Endothelial cell (in vitro differentiated cells): Measurements from ENCODE around the gene PROX1. TPM values are rescaled to one million over a fixed set of nuclear protein-coding genes. Genes with fewer than 3 reads are reported as not detected.

ENCODE experiments used
- DNase-seq: peaks from one replicate; pipeline ENCODE4 v3.0.0; 2021; ENCODE audit warnings: low spot score
- H3K27ac Mint-ChIP-seq: one replicate; pipeline ENCODE4 v1.8.0; 2021; ENCODE audit warnings: mixed read lengths, inconsistent platforms; ENCODE audit not compliant: unreplicated experiment
- H3K27me3 Mint-ChIP-seq: one replicate; pipeline ENCODE4 v1.8.0; 2021; ENCODE audit warnings: mild to moderate bottlenecking, moderate library complexity, mixed read lengths, inconsistent platforms; ENCODE audit not compliant: unreplicated experiment
- H3K36me3 Mint-ChIP-seq: one replicate; pipeline ENCODE4 v1.8.0; 2021; ENCODE audit warnings: mild to moderate bottlenecking, low read depth, mixed read lengths, inconsistent platforms; ENCODE audit not compliant: unreplicated experiment
- H3K4me1 Mint-ChIP-seq: one replicate; pipeline ENCODE4 v1.8.0; 2021; ENCODE audit warnings: mild to moderate bottlenecking, mixed read lengths, inconsistent platforms; ENCODE audit not compliant: unreplicated experiment
- H3K4me3 Mint-ChIP-seq: one replicate; pipeline ENCODE4 v1.8.0; 2021; ENCODE audit warnings: mild to moderate bottlenecking, mixed read lengths, inconsistent platforms; ENCODE audit not compliant: unreplicated experiment
- H3K9me3 Mint-ChIP-seq: one replicate; pipeline ENCODE4 v1.8.0; 2021; ENCODE audit warnings: mixed read lengths, inconsistent platforms; ENCODE audit not compliant: unreplicated experiment
- total RNA-seq: library from RNA; stranded (reverse); fragmentation: NEBNext Ultra II Directional; extraction: Animal tissue kit (Norgen Biotek cat#: 25700); gene quantifications from one replicate; pipeline ENCODE4 v1.2.1, GENCODE V29; 2021; ENCODE audit not compliant: unreplicated experiment
- TF ChIP-seq, protein P1 (sequence below): fragments of 200-600 bp; sonication (generic); IDR thresholded peaks from one replicate; pipeline ENCODE4 v1.5.0; 2021; ENCODE audit warnings: antibody characterized with exemption; ENCODE audit not compliant: unreplicated experiment

PROX1 gene
- total RNA-seq, 1 donor from 2014 or later = 7.2 TPM

DNA sequence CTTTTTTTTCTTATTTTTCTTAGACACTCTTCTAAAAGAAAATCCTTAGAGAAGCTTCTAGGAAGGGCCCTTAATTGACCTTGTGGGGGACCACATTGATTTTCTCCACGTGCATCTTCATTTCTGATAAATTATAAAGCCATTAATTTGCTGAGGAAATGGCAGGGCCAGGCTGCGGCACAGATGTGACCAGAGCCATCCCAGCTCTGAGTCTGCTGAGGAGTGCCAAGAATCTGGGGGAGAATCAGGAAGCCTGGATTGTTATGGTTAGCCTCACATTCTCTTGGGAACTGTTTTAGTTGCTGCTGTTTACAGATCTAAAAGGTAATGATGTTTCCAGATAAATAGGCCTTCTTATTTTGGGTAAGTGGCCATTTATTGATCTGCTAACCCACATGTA lies 16.2 kb downstream of the PROX1 start:
- Mint-ChIP-seq H3K9me3 (no peaks in the 10 kb centered on the region), H3K27me3 (no peaks in the 10 kb centered on the region), H3K36me3 (no peaks in the 10 kb centered on the region), H3K4me3 (no peak overlapping the region), H3K4me1 (peaks cover 2% of the 10 kb centered on the region), H3K27ac (no peak overlapping the region)
- no peak for DNase-seq
- TF ChIP-seq, protein P1, sequence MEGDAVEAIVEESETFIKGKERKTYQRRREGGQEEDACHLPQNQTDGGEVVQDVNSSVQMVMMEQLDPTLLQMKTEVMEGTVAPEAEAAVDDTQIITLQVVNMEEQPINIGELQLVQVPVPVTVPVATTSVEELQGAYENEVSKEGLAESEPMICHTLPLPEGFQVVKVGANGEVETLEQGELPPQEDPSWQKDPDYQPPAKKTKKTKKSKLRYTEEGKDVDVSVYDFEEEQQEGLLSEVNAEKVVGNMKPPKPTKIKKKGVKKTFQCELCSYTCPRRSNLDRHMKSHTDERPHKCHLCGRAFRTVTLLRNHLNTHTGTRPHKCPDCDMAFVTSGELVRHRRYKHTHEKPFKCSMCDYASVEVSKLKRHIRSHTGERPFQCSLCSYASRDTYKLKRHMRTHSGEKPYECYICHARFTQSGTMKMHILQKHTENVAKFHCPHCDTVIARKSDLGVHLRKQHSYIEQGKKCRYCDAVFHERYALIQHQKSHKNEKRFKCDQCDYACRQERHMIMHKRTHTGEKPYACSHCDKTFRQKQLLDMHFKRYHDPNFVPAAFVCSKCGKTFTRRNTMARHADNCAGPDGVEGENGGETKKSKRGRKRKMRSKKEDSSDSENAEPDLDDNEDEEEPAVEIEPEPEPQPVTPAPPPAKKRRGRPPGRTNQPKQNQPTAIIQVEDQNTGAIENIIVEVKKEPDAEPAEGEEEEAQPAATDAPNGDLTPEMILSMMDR = no peak

- H3K4me3 Mint-ChIP-seq = no peak overlapping the region
- H3K27me3 Mint-ChIP-seq = no peaks in the 10 kb centered on the region
- no peak overlapping the region for H3K27ac Mint-ChIP-seq
- no peaks in the 10 kb centered on the region for H3K36me3 Mint-ChIP-seq
- TF ChIP-seq, protein P1 = no peak
- no peak for DNase-seq
- H3K9me3 Mint-ChIP-seq = no peaks in the 10 kb centered on the region
- H3K4me1 Mint-ChIP-seq = peaks cover 2% of the 10 kb centered on the region
Observed at GRCh38 chr1:214004795-214005194, 17.0 kb downstream of the PROX1 start.

- Mint-ChIP-seq H3K27me3 (no peaks in the 10 kb centered on the region), H3K27ac (no peak overlapping the region), H3K4me3 (no peak overlapping the region), H3K9me3 (no peaks in the 10 kb centered on the region), H3K36me3 (no peaks in the 10 kb centered on the region), H3K4me1 (peaks cover 2% of the 10 kb centered on the region)
- no peak for DNase-seq
- TF ChIP-seq, protein P1 = no peak
Observed at GRCh38 chr1:214005708-214006107, 17.9 kb downstream of the PROX1 start.

- DNase-seq = no peak
- H3K9me3 Mint-ChIP-seq = no peaks in the 10 kb centered on the region
- peaks cover 2% of the 10 kb centered on the region for H3K4me1 Mint-ChIP-seq
- H3K27me3 Mint-ChIP-seq = no peaks in the 10 kb centered on the region
- H3K36me3 Mint-ChIP-seq = peaks cover 2% of the 10 kb centered on the region
- TF ChIP-seq, protein P1 = no peak
- no peak overlapping the region for H3K27ac Mint-ChIP-seq
- H3K4me3 Mint-ChIP-seq = no peak overlapping the region
Observed at GRCh38 chr1:214006845-214007244, 19.1 kb downstream of the PROX1 start.

DNA sequence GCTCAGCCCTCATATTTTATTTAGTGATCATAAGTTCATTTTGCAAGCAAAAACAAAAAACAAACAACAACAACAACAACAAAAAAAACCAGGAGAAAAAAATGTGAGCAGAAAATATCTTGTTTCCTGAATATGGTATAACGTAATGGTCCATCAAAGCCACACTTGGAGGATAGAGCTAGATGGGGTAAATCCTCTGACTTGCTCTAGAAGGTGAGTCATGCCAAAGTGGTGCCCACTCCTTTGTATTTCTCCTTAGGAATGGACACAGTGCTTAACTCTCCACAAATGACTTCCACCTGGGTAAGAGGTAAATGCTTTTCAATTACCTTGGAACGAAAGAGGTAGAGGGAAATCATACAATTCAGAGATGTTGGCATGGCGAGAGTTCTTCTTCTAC lies 20.6 kb downstream of the PROX1 start:
- TF ChIP-seq, protein P1 = no peak
- no peak for DNase-seq
- H3K4me1 Mint-ChIP-seq = no peaks in the 10 kb centered on the region
- no peak overlapping the region for H3K27ac Mint-ChIP-seq
- no peaks in the 10 kb centered on the region for H3K27me3 Mint-ChIP-seq
- H3K36me3 Mint-ChIP-seq = peaks cover 8% of the 10 kb centered on the region
- H3K9me3 Mint-ChIP-seq = no peaks in the 10 kb centered on the region
- H3K4me3 Mint-ChIP-seq = no peak overlapping the region
